ENCODE data around the gene DPP6.

The DPP6 gene

GRCh38 chr7:154232700-154233099 is 180.5 kb downstream of the DPP6 start:
- DNase-seq (ENCODE audit: low read depth), result no peak

DNA sequence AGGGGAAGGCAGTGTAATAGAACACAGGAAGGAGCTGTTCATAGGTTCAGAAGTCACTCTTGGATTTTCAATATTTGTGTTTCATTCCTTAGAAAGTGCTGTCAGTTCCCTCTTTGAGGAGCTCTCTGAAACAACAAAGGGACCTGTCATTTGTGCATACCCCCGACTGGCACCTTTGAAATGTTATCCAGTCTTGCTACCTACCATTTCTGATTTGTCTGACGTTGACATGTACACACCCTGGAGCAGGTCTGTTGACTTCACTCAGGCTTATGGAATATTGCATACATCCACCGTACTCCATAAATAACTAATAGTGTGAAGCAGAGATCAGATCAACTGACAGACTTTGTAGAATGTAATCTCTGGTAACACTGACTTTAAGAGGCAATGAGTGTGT is 189.8 kb downstream of the DPP6 start:
- DNase-seq (ENCODE audit: low read depth), result no peak

- no peak for DNase-seq (ENCODE audit: low read depth)
Observed at GRCh38 chr7:154242709-154243108, 190.5 kb downstream of the DPP6 start.

DNA sequence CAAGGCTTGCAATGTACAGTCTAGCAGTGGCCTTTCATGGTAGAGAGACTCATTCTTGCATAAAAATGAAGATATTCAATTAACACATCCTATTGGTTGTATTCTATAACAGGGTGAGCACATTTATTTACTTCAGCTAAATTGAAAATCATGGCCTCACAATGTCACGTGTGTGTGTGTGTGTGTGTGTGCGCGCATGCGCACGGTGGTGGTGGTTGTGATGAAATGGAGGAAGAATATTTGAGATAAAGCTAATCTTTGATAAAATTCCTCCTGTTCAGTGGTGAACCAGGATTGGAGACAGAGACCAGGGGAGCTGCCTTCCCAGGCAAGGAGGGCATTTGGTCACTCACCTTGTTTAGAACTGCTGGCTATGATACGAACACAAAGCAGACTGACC is 199.8 kb downstream of the DPP6 start:
- no peak for DNase-seq (ENCODE audit: low read depth)

DNA sequence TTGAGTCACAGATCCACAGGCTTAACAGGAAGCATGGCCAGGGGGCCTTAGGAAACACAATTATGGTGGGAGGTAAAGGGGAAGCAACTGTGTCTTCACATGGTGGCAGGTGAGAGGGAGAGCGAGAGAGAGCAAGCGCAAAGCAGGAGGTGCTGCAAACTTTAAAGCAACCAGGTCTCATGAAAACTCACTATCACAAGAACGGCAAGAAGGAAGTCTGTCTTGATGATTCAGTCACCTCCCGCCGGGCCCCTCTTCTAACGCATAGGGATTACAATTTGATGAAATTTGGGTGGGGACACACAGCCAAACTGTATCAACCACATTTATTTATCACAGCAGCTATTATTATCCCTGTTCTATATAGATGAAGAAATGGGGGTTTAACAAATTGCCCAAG is 201.6 kb downstream of the DPP6 start:
- no peak for DNase-seq (ENCODE audit: low read depth)

DNA sequence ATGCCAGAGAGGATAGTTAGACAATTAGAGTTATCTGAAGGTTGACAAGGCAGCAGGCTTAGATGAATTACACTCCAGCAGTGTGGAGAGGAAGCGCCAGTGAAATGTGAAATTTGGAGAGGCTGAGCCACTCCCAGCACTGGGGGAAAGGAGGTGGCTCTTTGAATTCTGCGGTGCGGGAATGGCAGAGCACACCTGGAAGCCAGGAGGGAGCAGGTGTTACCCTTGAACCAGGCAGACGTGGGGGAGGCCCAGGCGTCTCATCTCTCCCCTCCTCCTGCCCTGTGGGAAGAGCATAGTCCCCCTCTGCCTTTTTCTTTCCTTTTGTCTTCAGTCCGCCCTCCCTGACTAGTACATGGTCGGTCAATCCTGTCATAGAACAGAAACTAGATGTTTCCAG is 203.1 kb downstream of the DPP6 start:
- DNase-seq (ENCODE audit: low read depth), result no peak

DNA sequence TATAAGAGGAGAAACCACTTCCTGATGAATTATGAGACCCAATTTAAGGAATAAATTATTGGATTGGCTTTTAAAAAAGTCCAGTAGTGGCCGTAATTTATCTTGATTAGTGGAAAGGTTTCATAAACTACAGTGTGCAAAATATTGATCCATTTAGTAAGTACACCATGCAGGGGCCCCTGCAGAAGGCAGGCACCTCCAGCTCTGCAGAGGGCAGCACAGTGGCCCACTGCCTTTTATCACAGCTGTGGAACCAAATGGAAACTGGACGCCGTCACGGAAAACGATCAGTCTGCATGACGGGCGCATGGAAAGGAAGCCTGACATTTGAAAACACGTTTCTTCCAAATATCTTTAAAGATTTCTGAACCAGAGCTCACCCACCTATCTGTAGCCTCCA is 204.0 kb downstream of the DPP6 start:
- no peak for DNase-seq (ENCODE audit: low read depth)

GRCh38 chr7:154259396-154259795 is 207.2 kb downstream of the DPP6 start:
- no peak for DNase-seq (ENCODE audit: low read depth)

GRCh38 chr7:154287356-154287755 is 235.2 kb downstream of the DPP6 start:
- DNase-seq (ENCODE audit: low read depth), result no peak

DNA sequence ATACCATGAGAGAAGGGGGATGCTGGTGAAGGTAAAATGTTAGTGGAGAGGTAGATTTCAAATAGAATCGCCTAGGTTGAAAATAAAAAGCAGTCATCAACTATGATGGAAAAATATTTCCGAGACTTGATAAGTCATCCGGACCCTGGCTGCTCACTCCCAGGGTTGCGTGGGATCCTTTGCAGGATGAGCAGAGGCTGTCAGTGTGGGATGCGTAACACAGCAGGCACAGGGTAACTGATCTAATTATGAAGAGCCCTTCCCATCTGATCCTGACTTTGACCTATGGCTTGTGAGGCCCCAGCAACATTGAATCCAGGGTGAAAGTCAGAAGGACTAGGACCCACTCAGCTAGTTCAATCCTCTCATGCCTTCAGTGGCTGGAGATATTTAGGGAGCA is 236.9 kb downstream of the DPP6 start:
- DNase-seq (ENCODE audit: low read depth), result no peak

DNA sequence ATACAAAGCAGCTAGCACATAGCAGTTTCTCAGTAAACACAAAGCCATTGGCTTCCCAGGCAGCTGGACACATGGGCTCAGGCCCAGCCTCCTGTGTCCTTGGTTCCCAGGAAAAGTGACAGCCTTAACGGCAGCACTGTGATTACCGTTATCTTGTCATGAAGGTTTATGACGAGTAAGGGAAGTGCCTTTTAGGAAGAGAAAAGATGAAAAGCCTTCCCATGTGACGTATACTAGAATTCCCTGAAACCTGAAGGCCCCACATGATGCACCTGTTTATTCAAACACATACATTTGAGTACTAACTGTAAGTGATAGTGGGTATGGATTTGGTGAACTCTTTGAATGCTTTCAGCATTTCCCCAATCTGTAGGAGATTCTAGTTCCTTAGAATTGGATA is 244.2 kb downstream of the DPP6 start:
- DNase-seq (ENCODE audit: low read depth), result no peak

GRCh38 chr7:154299736-154300135 is 247.5 kb downstream of the DPP6 start:
- DNase-seq (ENCODE audit: low read depth), result no peak

DNA sequence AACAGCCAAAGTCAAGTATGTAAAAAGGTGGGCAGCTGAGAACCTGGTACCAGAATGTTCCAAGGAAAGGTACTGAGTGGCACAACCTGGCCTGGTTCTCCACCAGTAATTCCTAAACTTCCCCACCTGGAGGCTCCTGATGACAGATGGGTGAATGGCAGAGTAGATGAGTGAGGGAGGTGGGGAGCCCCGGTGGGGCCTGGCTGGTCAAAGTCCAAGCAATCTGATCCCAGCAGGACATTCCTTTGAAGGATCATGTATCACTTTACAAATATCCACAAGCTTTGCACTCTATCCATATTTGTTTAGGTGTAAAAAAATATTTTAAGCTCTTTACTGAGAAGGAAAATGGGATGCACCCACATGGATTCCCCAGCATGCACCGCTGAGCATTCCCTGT is 250.2 kb downstream of the DPP6 start:
- no peak for DNase-seq (ENCODE audit: low read depth)

- DNase-seq (ENCODE audit: low read depth), result no peak
Observed at GRCh38 chr7:154304231-154304630, 252.0 kb downstream of the DPP6 start.

DNA sequence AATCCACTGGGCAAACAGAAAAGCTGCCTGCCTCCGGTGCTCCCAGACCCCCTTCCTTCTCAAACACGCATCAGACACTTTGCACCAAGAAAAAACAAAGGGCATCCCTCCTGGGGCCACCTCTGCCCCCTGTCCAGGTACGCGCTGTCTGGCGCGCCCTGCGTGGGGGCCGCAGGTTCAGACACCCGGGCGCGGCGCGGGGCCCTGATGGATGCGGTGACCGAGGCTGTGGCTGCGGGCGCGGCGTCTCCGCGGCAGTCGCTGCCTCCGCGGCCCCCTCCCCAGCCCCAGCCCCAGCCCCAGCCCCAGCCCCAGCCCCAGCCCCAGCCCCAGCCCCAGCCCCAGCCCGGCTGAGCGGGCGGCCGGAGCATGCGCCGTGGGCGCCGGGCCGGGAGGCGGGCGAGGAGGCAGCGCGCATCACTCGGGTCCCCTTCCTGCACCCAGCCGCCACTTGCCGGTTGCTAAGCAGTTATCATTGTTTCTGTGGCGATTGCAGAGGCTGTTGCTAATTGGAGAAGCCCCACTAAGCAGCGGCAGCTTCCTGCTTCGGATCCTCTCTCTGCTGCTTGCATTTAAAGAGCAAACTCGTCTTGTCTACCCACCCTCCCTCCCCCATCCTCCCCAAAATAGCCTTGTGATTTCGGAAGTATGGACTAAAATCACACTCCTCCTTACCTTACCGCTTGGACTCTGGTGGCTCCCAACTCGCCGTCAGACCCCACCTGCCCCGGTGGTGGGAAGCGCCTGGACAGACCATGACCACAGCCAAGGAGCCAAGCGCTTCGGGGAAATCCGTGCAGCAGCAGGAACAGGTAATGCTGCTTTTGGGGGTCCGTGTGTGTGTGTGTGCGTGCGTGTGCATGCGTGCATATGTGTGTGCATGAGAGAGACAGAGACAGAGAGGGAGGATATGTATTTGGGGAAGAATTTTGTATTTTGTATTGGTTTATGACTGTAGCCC is 252.8 kb downstream of the DPP6 start:
- no peak for DNase-seq (ENCODE audit: low read depth)

DNA sequence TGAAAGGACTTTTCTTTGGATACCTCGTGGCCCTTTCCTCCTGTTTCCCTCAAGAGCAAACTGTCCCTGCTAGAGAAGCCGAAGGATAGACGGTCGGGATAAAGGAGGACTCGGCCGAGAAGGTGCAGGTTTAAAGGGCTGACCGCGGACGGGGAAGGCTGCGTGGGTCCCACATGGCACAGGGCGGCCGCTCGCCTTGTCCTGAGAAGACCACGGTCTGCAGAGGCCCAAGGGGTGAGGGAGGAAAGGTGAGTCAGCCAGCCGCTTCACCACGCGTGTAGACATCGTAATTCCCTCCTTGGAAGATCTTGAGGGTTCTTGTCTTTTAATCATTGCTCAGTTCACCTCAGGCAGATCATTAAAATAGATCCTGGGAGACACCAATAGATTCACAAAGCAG is 253.8 kb downstream of the DPP6 start:
- DNase-seq (ENCODE audit: low read depth), result no peak

GRCh38 chr7:154308928-154309327 is 256.7 kb downstream of the DPP6 start:
- no peak for DNase-seq (ENCODE audit: low read depth)

DNA sequence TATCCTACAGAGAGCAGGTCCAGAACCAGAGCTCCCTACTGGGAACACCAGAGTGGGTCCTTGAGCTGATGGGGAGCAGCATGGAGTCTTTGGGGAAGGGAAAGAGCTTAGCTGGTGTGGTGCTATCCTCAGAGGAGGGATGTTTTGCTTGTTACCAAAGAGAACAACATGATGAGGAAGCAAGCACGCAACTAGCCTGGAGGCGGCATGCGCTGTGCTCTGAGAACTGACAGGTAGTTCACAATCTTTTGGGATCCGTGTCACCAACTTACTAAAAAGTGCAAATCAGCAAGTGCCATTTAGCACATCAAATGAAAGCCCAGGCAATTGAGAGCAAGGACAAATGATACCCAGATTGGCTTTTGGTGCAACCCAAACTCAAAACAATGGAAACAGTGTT is 257.9 kb downstream of the DPP6 start:
- no peak for DNase-seq (ENCODE audit: low read depth)

GRCh38 chr7:154324196-154324595 is 272.0 kb downstream of the DPP6 start:
- no peak for DNase-seq (ENCODE audit: low read depth)

- DNase-seq (ENCODE audit: low read depth), result no peak
Observed at GRCh38 chr7:154326421-154326820, 274.2 kb downstream of the DPP6 start.

- DNase-seq (ENCODE audit: low read depth), result no peak
Observed at GRCh38 chr7:154330318-154330717, 278.1 kb downstream of the DPP6 start.

DNA sequence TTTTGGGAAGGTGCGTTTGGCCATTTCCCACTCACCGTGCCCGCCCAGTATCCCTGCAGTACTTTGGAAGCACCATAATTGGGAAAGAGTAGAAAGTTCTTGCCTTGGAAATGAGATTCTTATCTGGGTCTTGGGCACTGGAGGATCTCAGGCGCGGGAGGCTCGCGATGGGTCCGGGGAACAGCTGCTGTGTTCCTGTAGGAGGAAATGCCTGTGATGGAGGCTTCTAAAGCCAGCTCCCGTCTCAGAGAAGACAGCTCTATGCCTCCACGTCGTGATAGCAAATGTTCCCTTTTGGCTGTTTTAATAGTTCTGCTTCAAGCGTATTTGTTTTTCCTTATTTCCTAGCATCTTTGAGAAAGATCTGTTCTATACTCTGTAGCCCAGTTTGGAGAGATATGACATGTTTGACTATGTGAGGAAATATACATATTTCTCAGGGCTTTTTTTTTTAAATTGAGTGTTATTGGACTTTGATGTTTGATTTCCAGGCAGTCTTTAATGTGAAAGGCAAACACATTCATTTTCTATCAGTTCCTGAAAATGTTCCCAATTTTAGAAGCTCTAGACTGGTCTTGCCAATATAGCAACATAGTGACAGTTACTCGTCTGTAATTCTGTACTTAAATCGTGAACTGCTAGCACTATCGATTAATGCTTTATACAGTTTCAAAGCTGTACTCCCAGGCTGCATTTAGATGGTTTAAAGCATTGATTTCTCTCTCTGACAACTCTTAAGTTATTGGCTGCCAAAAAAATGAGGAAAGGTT is 280.8 kb downstream of the DPP6 start:
- DNase-seq (ENCODE audit: low read depth), result no peak

GRCh38 chr7:154336295-154336694 is 284.1 kb downstream of the DPP6 start:
- no peak for DNase-seq (ENCODE audit: low read depth)
